Left colon (tissue), 2 donors: ENCODE measurements around the gene LRRFIP2. TPM values are rescaled to one million over a fixed set of nuclear protein-coding genes. Genes with fewer than 3 reads are reported as not detected.
"Not testable (repeated sequence)": the region's sequence is repeated elsewhere in the genome, so short reads cannot be mapped to it uniquely, and the experiment has no call there.

ENCODE experiments used
- ATAC-seq: fragments of 200-7000 bp; cut with Tn5 transposase; one replicate; pipeline ENCODE4 v1.9.1; 2020; ENCODE audit warnings: mild to moderate bottlenecking, moderate library complexity
- DNase-seq, 2 donors: peaks; one replicate each; pipeline ENCODE4 v3.0.0-alpha.2; 2020
- intact Hi-C, 2 donors: fragments of 100-400 bp; cut with DNase I in 1 of 2; cut with micrococcal nuclease in 1 of 2; formaldehyde crosslinking; loops; one replicate each; pipeline versions ENCODE4 v1.11.2 to v1.14.0; 2022; cut with DNase I, micrococcal nuclease
- total RNA-seq, 2 donors: library from RNA; stranded (reverse); fragmentation: NEBNext Ultra II Directional; extraction: Animal tissue kit (Norgen Biotek cat#: 25700); gene quantifications; one replicate each; pipeline ENCODE4 v1.2.1, GENCODE V29; 2021
- donor health status: DM: no; HTN: no; CAD: no.
- donor health status: DM: yes; HTN: yes; CAD: no.

Gene LRRFIP2
- total RNA-seq, 2 donors from 2014 or later: 108 to 120 TPM

GRCh38 chr3:37052860-37053259 is 121.5 kb downstream of the LRRFIP2 start:
- no peak for ATAC-seq
- DNase-seq: no peak
- intact Hi-C loops: no loop called here

GRCh38 chr3:37050282-37050681 is 124.1 kb downstream of the LRRFIP2 start:
- ATAC-seq: no peak
- intact Hi-C loops: no loop called here
- no peak for DNase-seq

- intact Hi-C loops, ATAC-seq, DNase-seq: not testable (repeated sequence)
Measured at GRCh38 chr3:37042712-37043111, 131.7 kb downstream of the LRRFIP2 start.

GRCh38 chr3:37041546-37042195 is 132.7 kb downstream of the LRRFIP2 start:
- DNase-seq (no peak), ATAC-seq (peak; percentile 72)
- intact Hi-C loops: no loop called here

- no peak for ATAC-seq
- no peak for DNase-seq
- intact Hi-C loops: no loop called here
Measured at GRCh38 chr3:37040231-37040630, 134.2 kb downstream of the LRRFIP2 start.

GRCh38 chr3:37039161-37039846 is 135.1 kb downstream of the LRRFIP2 start:
- no peak for ATAC-seq
- intact Hi-C loops: no loop called here
- DNase-seq: no peak

GRCh38 chr3:37037352-37037751 is 137.0 kb downstream of the LRRFIP2 start:
- intact Hi-C loops: no loop called here
- ATAC-seq: no peak
- no peak for DNase-seq

GRCh38 chr3:37032961-37033360 is 141.4 kb downstream of the LRRFIP2 start:
- ATAC-seq: no peak
- DNase-seq: no peak
- intact Hi-C loops: no loop called here

- intact Hi-C loops: no loop called here
- ATAC-seq: no peak
- DNase-seq: no peak
Measured at GRCh38 chr3:37031096-37031682, 143.2 kb downstream of the LRRFIP2 start.

- DNase-seq (no peak), ATAC-seq (no peak)
- intact Hi-C loops: no loop called here
Measured at GRCh38 chr3:37030588-37030987, 143.8 kb downstream of the LRRFIP2 start.

- ATAC-seq (no peak), DNase-seq (no peak)
- intact Hi-C loops: loop anchor here in 1 of 2 donors (10.0 kb wide), 1 partner anchor 185 kb away; no protein-coding TSS in a partner anchor
Measured at GRCh38 chr3:37029516-37030163, 144.7 kb downstream of the LRRFIP2 start.

GRCh38 chr3:37029111-37029510 is 145.3 kb downstream of the LRRFIP2 start:
- DNase-seq (no peak), ATAC-seq (no peak)
- intact Hi-C loops: loop anchor here in 1 of 2 donors (10.0 kb wide), 1 partner anchor 186 kb away; no protein-coding TSS in a partner anchor

GRCh38 chr3:37028329-37028728 is 146.1 kb downstream of the LRRFIP2 start:
- intact Hi-C loops: loop anchor here in 1 of 2 donors (10.0 kb wide), 1 partner anchor 186 kb away; no protein-coding TSS in a partner anchor
- ATAC-seq (no peak), DNase-seq (no peak)

GRCh38 chr3:37026851-37027250 is 147.5 kb downstream of the LRRFIP2 start:
- DNase-seq (no peak), ATAC-seq (no peak)
- intact Hi-C loops: loop anchor here in 1 of 2 donors (10.0 kb wide), 1 partner anchor 188 kb away; no protein-coding TSS in a partner anchor

- ATAC-seq (no peak), DNase-seq (no peak)
- intact Hi-C loops: loop anchor here in 1 of 2 donors (10.0 kb wide), 1 partner anchor 189 kb away; no protein-coding TSS in a partner anchor
Measured at GRCh38 chr3:37025561-37026335, 148.6 kb downstream of the LRRFIP2 start.

- ATAC-seq (no peak), DNase-seq (no peak)
- intact Hi-C loops: loop anchor here in 1 of 2 donors (10.0 kb wide), 1 partner anchor 190 kb away; no protein-coding TSS in a partner anchor
Measured at GRCh38 chr3:37024820-37025405, 149.5 kb downstream of the LRRFIP2 start.

- ATAC-seq: peak; percentile 43
- no peak for DNase-seq
- intact Hi-C loops: loop anchor here in 1 of 2 donors (10.0 kb wide), 1 partner anchor 191 kb away; no protein-coding TSS in a partner anchor
Measured at GRCh38 chr3:37024092-37024491, 150.3 kb downstream of the LRRFIP2 start.

GRCh38 chr3:37017683-37018082 is 156.7 kb downstream of the LRRFIP2 start:
- no peak for ATAC-seq
- intact Hi-C loops: no loop called here

More at GRCh38 chr3:37017683-37018082, 156.7 kb downstream of the LRRFIP2 start:
- no peak for DNase-seq
